K562 (cell line): ENCODE results near the gene DUS1L. TPM values are rescaled to one million over a fixed set of nuclear protein-coding genes. Genes with fewer than 3 reads are reported as not detected.

Experiments used
- ATAC-seq: fragments of 200-7000 bp; cut with Tn5 transposase; 3 replicates; pipeline ENCODE4 v1.9.1; 2020; ENCODE audit warnings: moderate library complexity
- BruUV-seq: library from RNA; stranded (reverse); fragments of 400-500 nt; replicated peaks from 2 replicates; lab custom pipeline; 2021; lab: Mats Ljungman, UMichigan
- CTCF ChIA-PET: fragments of 300-600 bp; formaldehyde crosslinking; extraction: SDS; loops from one replicate; lab custom pipeline; 2021; ENCODE audit warnings: low intra/inter-chr PET ratio; lab: Yijun Ruan, JAX
- POLR2A ChIA-PET: fragments of 300-600, 350-650 bp; sonication (Branson Sonifier 250); formaldehyde crosslinking; extraction: SDS; loops from one replicate; lab custom pipeline; 2021; ENCODE audit warnings: antibody characterized with exemption, inconsistent platforms; lab: Yijun Ruan, JAX
- DNase-seq, 4 experiments: peaks; one replicate each; pipeline versions ENCODE4 v3.0.0 to v3.0.0-alpha.2; 2011 to 2018; ENCODE audit warnings: low spot score in 3 of 4, mixed read lengths in 3 of 4; ENCODE audit errors: extremely low read depth in 1 of 4
- FAIRE-seq: peaks from 2 replicates; lab custom pipeline; 2011; peaks lifted over from hg19 to GRCh38; lab: Jason Lieb, UNC
- H2AFZ ChIP-seq: 2 replicates; pipeline ENCODE4 v1.6.0; 2011; ENCODE audit warnings: low read depth, low read length, control low read depth, inconsistent platforms
- H3K27ac ChIP-seq: fragments of 200-600 bp; 3 replicates; pipeline ENCODE4 v1.8.0; 2011; ENCODE audit warnings: low read depth, mild to moderate bottlenecking, control low read depth, inconsistent platforms, low read length, moderate library complexity, mixed read lengths; ENCODE audit errors: extremely low read depth
- H3K27me3 ChIP-seq, 2 experiments: fragments of 300-600 bp in 1 of 2; 2 replicates in 1 of 2; 3 replicates in 1 of 2; pipeline versions ENCODE4 v1.6.0 to v1.8.0; 2011; ENCODE audit warnings: inconsistent platforms in 2 of 2, low read length in 2 of 2, mild to moderate bottlenecking in 1 of 2, mixed read lengths in 1 of 2, moderate library complexity in 1 of 2; ENCODE audit not compliant: control insufficient read depth in 2 of 2, insufficient read depth in 2 of 2
- H3K36me3 ChIP-seq: fragments of 300-600 bp; 3 replicates; pipeline ENCODE4 v1.8.0; 2011; ENCODE audit warnings: mild to moderate bottlenecking, low read length, inconsistent platforms; ENCODE audit not compliant: control insufficient read depth, insufficient read depth
- H3K4me1 ChIP-seq, 2 experiments: fragments of 200-600 bp in 1 of 2; replicated peaks in 1 of 2; 2 replicates in 1 of 2; 3 replicates in 1 of 2; pipeline versions ENCODE4 v1.5.1 to v1.8.0; 2011; ENCODE audit warnings: inconsistent platforms in 2 of 2, low read length in 2 of 2, mild to moderate bottlenecking in 1 of 2, mixed read lengths in 1 of 2, moderate library complexity in 1 of 2; ENCODE audit not compliant: control insufficient read depth in 2 of 2, insufficient read depth in 2 of 2
- H3K4me2 ChIP-seq: 2 replicates; pipeline ENCODE4 v1.6.1; 2011; ENCODE audit warnings: low read length, control low read depth, inconsistent platforms, mixed read lengths; ENCODE audit not compliant: insufficient read depth
- H3K4me3 ChIP-seq: fragments of 200-600 bp; sonication (generic), shearing (Covaris generic); 2 replicates; pipeline ENCODE4 v1.5.1; 2016; ENCODE audit warnings: control low read depth, inconsistent platforms
- H3K79me2 ChIP-seq: fragments of 200-600 bp; 3 replicates; pipeline ENCODE4 v1.8.0; 2011; ENCODE audit warnings: low read length, inconsistent platforms; ENCODE audit not compliant: control insufficient read depth, insufficient read depth
- H3K9ac ChIP-seq, 2 experiments: 2 replicates each; pipeline versions ENCODE4 v1.6.0 to v1.6.1; 2011; ENCODE audit warnings: low read depth in 2 of 2, low read length in 2 of 2, control low read depth in 1 of 2, inconsistent platforms in 1 of 2, mild to moderate bottlenecking in 1 of 2, mixed read lengths in 1 of 2; ENCODE audit not compliant: insufficient read depth in 1 of 2
- H3K9me1 ChIP-seq: one replicate; pipeline ENCODE4 v1.6.0; 2011; ENCODE audit warnings: inconsistent platforms, mild to moderate bottlenecking, low read length, moderate library complexity; ENCODE audit not compliant: control insufficient read depth, insufficient read depth
- H3K9me3 ChIP-seq: replicated peaks from 2 replicates; pipeline ENCODE4 v1.5.1; 2011; ENCODE audit warnings: low read depth, low read length, inconsistent platforms; ENCODE audit not compliant: control insufficient read depth, insufficient read depth
- H4K20me1 ChIP-seq: replicated peaks from 2 replicates; pipeline ENCODE4 v1.6.1; 2011; ENCODE audit warnings: low read length, inconsistent platforms, mixed read lengths; ENCODE audit not compliant: control insufficient read depth, insufficient read depth
- CREB3 ChIP-seq: fragments of 450-650 bp; conservative IDR thresholded peaks from 2 replicates; pipeline ENCODE4 v1.6.1; 2016; ENCODE audit warnings: missing genetic modification characterization, low read depth, mild to moderate bottlenecking, missing compliant biosample characterization, moderate library complexity
- MBD2 ChIP-seq: sonication (generic); IDR thresholded peaks from 2 replicates; pipeline ENCODE4 v1.6.1; 2016; ENCODE audit warnings: low read depth, borderline replicate concordance
- RBFOX2 ChIP-seq: fragments of 200-400 bp; formaldehyde crosslinking; IDR thresholded peaks from 2 replicates; pipeline ENCODE4 v1.6.1; 2017; ENCODE audit warnings: low read depth, mild to moderate bottlenecking, low read length, moderate library complexity
- SLC30A9 ChIP-seq: fragments of 250-450 bp; sonication (Bioruptor Pico); IDR thresholded peaks from 2 replicates; pipeline ENCODE4 v1.8.0; 2022; ENCODE audit warnings: mild to moderate bottlenecking, moderate library complexity
- SNIP1 ChIP-seq: fragments of 450-650 bp; IDR thresholded peaks from 2 replicates; pipeline ENCODE4 v1.7.1; 2017; ENCODE audit warnings: low read depth, mild to moderate bottlenecking
- TCF15 ChIP-seq: fragments of 250-450 bp; sonication (Bioruptor Pico); IDR thresholded peaks from 2 replicates; pipeline ENCODE4 v1.8.0; 2022; ENCODE audit warnings: moderate library complexity, mild to moderate bottlenecking, inconsistent platforms
- U2AF1 ChIP-seq: fragments of 200-400 bp; formaldehyde crosslinking; optimal IDR thresholded peaks from 2 replicates; pipeline ENCODE3; 2017; ENCODE audit warnings: mild to moderate bottlenecking, low read depth, low read length, moderate library complexity
- XRCC4 ChIP-seq: IDR thresholded peaks from one replicate; pipeline ENCODE4 v1.6.1; 2011; ENCODE audit not compliant: insufficient read depth, insufficient read length; ENCODE audit errors: extremely low read depth
- WGBS: fragments of 100-300 bp; shearing (Covaris generic); methylation state at CpG from one replicate; pipeline ENCODE4 v1.1.6; 2016; ENCODE audit warnings: low coverage, mixed read lengths; ENCODE audit not compliant: insufficient coverage; ENCODE audit errors: missing lambda C conversion rate; 5-methylcytosine and 5-hydroxymethylcytosine counted together
- in situ Hi-C: fragments of 300-500 bp; cut with MboI; formaldehyde crosslinking; loops from 4 replicates; pipeline ENCODE4 v1.15.0; 2018; ENCODE audit warnings: inconsistent platforms, mixed read lengths
- intact Hi-C: fragments of 100-400 bp; cut with micrococcal nuclease; formaldehyde crosslinking; loops from 2 replicates; pipeline ENCODE4 v1.14.2; 2022
- polyA plus RNA-seq, 8 experiments: library from polyadenylated mRNA; depleted of rRNA in 4 of 8; stranded (reverse) in 5 of 8; unstranded in 3 of 8; fragments of >200 nt; fragmentation: Nextera tagmentation in 2 of 8; fragmentation: Illumina TruSeq in 1 of 8; extraction: Ambion mirVana in 2 of 8; extraction: Trizol in 1 of 8; gene quantifications; 2 replicates each; pipeline versions ENCODE4 v1.2.1 to v1.2.3, GENCODE V29; 2011 to 2014; ENCODE audit warnings: inconsistent platforms in 1 of 8, missing spikeins in 1 of 8
- total RNA-seq, 7 experiments: library from RNA; depleted of rRNA in 6 of 7; stranded (reverse); fragments of >200 nt in 6 of 7; fragmentation: Illumina TruSeq in 2 of 7; extraction: Trizol in 2 of 7; gene quantifications; 2 replicates each; pipeline versions ENCODE4 v1.2.1 to v1.2.3, GENCODE V29; 2011 to 2021; ENCODE audit warnings: low replicate concordance in 1 of 7

DUS1L gene
- total and polyA plus RNA-seq, 9 of the 15 experiments (the other 6 are each of a cell fraction or from before 2014, with no cell fraction given) = 7.8 to 210 (median 83.9) TPM

- CTCF ChIA-PET = no interaction called here
Observed at GRCh38 chr17:82047914-82048570, 17.6 kb downstream of the DUS1L start.

More at GRCh38 chr17:82047914-82048570, 17.6 kb downstream of the DUS1L start:
- Histone ChIP-seq H4K20me1 (0 out of 2 replicates have a peak, but pooled peaks cover 4% of the 10 kb centered on the region), H3K9me1 (peaks cover 2% of the 10 kb centered on the region), H3K4me3 (no peak overlapping the region), H2AFZ (no peak overlapping the region), H3K79me2 (peaks cover 24% of the 10 kb centered on the region), H3K27me3 (no peaks in the 10 kb centered on the region), H3K9ac (peak overlapping the region in 1 of 2 experiments; percentile 65; a peak in 2 of 4 replicates), H3K36me3 (peaks cover 39% of the 10 kb centered on the region; the same call in 2 of the 3 replicates)
- POLR2A ChIA-PET = interaction anchor here (0.6 kb wide), 1 partner anchor 10 kb away, joined by 3 read pairs; the partner anchor contains the start of gene DCXR
- no peak for FAIRE-seq
- 91% methylated on average over 16 of the region's 25 CpGs for WGBS
- intact Hi-C loops = no loop called here
- peak in 1 of 4 experiments; percentile 11 for DNase-seq
- BruUV-seq = no TSS peak
- no peak for TF ChIP-seq MBD2
- no peak for TF ChIP-seq SNIP1
- no peak for TF ChIP-seq SLC30A9 (CRISPR knock-in tag)
- no peak for TF ChIP-seq XRCC4
- no peak for TF ChIP-seq U2AF1
- TF ChIP-seq RBFOX2 = peak; percentile 17; the same call in 1 of the 2 replicates
- TF ChIP-seq CREB3 = no peak
- no peak for TF ChIP-seq TCF15 (CRISPR knock-in tag)
- TF ChIP-seq, all 486 proteins: peak for 1
- Histone ChIP-seq H3K27ac (no peak overlapping the region), H3K4me2 (no peak overlapping the region), H3K9me3 (no peaks in the 10 kb centered on the region), H3K4me1 (peaks cover 6 to 72% of the 10 kb centered on the region in 2 experiments; a peak in 3 of 5 replicates)
- no peak for ATAC-seq
- in situ Hi-C loops = no loop called here
